NCI-H1436 (cell line): ENCODE measurements around the gene SHOC2.

ENCODE experiments used
- DNase-seq: peaks from one replicate; lab custom pipeline; 2025; lab: John Stamatoyannopoulos, UW

The SHOC2 gene

GRCh38 chr10:110919349-110919931, at the start of gene SHOC2:
Gene SHOC2, plus strand, starts transcription at chr10:110919604. Its CDS starts 44,755 bp downstream, at chr10:110964359.
- DNase-seq: peak; percentile 85

DNA sequence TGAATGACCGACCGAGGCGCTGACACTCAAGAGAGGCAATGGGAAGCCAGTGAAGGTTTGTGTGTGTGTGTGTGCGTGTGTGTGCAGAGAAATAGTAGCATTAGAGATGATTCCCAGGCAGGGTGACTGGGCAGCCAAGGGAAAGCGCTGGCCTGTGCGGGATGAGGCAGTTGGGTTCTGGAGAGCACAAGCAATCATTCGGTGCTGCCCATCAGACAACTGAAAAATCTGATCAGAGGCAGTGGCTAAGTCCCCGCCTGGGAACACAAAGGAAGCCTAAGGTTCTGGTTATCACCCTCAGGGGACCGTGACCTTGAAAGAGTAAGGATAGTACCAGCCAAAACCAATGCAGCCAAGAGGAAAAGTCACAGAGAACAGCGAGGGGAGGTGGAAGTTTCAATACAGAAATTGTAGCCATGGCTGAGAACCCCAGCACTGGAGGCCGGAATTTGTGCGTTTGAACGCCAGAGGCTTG, 48.5 kb upstream of the SHOC2 start:
- no peak for DNase-seq

GRCh38 chr10:110871298-110872084, 47.9 kb upstream of the SHOC2 start, which contains the start of gene PDCD4:
Gene PDCD4, plus strand, starts transcription at chr10:110871928. Its CDS starts 4,100 bp downstream, at chr10:110876028.
- DNase-seq: peak; percentile 99

DNA sequence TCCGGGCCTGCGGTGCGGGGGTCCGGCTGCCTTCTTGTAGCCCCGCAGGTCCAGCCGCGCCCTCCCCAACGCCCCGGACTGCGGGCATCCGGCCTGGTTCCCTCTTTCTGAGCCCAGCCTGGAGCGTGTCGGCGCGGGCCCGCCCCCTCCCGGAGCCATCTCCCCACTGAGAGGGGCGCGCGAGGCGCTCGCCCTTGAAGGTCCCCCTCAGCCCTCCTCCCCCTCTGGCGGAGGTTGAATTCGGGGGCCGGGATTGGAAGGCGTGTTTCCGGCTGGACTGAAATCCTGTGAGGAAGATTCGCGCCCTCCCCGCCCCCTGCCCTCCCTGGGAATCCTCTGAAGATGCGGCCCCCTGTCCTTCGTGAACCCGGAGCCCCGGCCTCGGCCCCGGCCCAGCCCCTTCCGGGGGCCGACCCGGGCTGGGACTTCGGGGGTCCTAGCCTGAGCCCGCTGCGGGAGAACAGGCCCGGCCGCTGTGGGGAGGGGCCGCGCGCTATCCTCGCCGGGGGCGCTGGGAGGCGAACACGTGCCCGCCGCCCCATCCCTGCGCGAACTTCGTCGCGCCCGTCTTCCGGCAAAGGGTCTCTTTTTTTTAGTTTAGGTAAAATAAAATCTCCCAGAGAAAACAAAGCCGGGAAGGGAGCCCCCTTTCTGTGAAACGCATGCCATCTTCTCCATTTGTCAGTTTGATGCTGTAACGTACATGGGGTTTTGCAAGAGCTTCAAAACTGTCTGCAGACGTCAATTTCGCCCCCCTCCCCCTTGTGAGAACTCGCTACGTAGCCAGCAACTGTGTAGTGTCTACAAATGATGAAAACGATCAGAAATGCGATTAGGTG, 47.0 kb upstream of the SHOC2 start:
- peak; percentile 69 for DNase-seq

DNA sequence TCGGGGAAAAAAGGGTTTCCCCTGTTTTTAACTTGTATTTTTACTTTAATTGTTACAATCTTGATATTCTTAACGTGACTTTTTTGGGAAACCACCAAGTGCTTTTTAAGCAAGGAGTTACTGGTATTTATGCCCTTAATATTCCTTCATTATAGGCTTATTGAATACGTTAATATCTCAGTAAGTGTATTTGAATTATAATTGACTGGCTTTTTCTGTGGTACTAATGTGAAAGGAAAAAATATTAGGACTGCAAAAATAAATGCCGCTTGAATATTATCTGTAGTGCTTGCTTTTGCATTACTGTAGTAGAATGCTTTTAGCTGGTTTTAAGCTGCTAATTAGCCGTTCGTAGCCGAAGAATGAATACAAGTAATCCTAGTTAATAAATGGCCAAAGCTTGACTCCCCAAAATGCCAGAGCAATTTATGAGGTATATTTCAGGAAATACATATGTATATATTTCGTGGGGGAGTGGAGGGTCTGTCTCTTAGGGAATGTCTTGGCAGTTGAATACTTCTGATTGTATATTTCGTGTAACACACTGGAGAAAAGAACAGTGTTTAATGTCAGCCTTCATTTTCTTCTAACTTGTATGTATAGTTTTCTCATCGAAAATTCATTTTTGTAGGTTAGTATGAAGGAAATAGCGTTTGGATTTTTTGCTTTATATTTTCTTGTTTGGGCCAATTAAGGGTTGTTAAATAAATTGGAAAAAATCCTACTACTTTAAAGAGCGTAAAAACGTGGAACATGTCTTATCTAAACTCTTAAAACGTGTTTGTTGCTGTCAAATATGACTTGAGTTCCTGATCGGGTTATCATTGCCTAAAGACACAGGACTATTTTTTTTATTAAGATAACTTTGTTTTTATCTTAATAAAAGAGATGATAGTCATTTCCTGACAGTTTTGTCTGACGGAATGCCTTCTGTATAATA, 46.1 kb upstream of the SHOC2 start:
- no peak for DNase-seq

DNA sequence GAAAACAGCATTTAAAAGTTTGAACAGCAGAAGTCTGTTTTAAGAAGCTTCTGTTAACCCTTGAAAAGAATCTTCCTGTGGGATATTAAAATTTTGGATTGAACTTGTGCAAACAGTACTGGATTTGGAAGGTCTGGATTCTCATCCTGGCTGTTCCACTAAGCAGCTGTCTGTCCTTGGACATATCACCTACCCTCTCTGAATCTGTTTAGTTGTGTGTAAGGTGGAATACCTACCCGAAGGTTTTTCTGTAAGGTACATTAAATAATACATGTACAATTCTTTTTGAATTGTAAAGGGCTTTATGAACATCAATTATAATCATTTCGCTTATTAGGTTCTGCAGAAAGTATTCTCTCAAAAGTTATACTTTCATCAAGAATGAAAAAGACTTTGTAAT, 45.5 kb upstream of the SHOC2 start:
- no peak for DNase-seq

GRCh38 chr10:110876000-110876399, 43.4 kb upstream of the SHOC2 start:
- no peak for DNase-seq

DNA sequence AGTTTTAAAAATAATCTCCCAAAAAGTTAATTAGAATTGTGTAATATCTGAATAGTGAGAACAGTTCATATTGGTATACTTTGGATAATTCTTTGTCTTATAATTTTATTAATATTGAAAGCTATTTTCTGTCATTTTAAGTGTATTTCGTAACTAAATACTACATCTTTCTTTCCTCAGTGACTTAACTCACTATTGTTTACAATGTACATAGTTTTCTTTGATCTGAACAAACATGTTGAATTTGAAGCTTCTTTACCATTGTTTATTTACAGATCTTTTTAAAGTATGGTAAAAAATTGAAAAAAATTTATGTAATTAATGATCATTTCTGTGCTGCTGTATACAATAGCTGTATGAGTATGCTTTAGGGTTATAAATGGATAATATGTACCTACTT, 42.6 kb upstream of the SHOC2 start:
- no peak for DNase-seq

DNA sequence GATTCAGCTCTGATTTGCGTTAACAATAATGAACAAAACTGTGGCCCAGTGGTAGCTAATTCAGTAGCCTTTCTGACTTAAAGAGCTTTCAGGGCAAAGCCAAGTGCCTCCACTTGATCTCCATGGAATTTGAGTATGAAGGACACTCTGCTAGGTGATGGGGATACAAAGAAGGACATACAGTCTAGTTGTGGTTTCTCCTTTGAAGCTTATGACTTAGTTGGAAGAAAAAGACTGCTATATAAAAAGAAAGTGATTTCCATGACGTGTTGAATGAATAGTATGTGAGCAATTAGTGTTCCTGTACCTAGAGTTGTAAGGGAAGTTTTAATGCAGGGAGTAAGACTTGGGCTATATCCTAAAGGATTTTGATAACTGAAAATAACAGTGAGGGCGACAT, 39.4 kb upstream of the SHOC2 start:
- no peak for DNase-seq

DNA sequence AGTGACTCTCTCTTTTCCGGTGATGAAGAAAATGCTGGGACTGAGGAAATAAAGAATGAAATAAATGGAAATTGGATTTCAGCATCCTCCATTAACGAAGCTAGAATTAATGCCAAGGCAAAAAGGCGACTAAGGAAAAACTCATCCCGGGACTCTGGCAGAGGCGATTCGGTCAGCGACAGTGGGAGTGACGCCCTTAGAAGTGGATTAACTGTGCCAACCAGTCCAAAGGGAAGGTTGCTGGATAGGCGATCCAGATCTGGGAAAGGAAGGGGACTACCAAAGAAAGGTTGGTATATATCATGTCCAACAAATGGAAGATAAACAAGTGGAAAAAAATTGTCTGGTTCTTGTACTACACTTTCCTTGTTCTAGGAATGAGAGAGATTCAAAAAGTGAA, 38.2 kb upstream of the SHOC2 start:
- DNase-seq: no peak

- no peak for DNase-seq
Measured at GRCh38 chr10:110881905-110882304, 37.5 kb upstream of the SHOC2 start.

- DNase-seq: no peak
Measured at GRCh38 chr10:110883924-110884323, 35.5 kb upstream of the SHOC2 start.

DNA sequence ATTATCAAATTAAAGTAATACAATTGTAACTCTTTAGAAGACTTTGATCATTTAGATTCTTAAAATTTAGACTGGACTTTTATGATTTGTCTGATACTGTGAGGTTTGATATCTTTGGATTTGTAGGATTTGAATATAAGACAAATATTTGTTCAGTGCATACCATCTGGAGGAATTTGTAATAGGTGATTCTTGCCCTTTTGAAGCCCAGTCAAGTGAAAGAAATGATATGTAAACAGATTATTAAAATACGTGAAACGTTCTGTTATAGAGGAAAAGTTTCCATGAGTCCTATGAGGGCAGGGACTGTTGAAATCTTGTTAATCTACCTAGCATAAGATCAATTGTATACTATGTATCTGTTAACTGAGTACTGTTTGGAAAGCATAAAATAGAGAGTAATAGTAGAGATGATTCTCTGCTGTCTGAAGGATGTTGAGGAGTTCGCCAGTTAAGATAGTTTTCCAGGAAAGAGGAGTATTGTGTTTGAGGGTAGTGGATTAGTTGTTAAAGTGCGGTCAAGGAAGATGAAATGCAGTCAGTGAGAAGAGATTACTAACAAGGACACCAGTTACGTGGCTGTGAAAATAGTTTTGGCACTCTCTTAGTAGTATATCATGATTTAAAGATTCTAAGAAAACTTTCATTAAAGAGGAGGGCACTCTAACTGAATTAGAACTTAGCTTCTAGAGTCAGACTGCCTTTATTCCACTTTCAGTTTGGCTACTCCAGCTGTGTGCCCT, 33.3 kb upstream of the SHOC2 start:
- no peak for DNase-seq

GRCh38 chr10:110887560-110887959, 31.8 kb upstream of the SHOC2 start:
- no peak for DNase-seq

- DNase-seq: no peak
Measured at GRCh38 chr10:110892602-110893288, 26.7 kb upstream of the SHOC2 start.

GRCh38 chr10:110893559-110894179, 25.7 kb upstream of the SHOC2 start:
- peak; percentile 68 for DNase-seq

GRCh38 chr10:110897184-110897583, 22.2 kb upstream of the SHOC2 start:
- DNase-seq: no peak

GRCh38 chr10:110898391-110898790, 21.0 kb upstream of the SHOC2 start:
- DNase-seq: no peak

DNA sequence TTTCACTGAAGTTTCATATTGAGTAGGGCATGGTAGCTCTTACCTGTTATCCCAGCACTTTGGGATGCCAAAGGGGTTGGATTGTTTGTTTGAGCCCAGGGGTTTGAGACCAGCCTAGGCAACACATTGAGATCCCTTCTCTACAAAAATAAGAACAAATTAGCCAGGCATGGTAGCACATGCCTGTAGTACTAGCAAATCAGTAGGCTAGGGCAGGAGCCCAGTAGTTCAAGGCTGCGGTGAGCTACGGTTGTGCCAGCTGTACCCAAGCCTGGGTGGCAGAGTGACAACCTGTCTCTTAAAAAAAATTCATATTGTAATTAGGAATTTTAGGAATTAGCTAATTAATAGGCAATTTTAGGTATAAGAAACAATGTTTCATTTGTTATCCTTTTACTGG, 18.4 kb upstream of the SHOC2 start:
- no peak for DNase-seq
